VCaP (cell line): ENCODE results near the gene SRSF3.

ENCODE experiments used
- H3K27ac ChIP-seq: fragments of 450-650 bp; 2 replicates; pipeline ENCODE4 v1.5.1; 2017
- TF ChIP-seq, protein P1 (sequence below): fragments of 450-650 bp; conservative IDR thresholded peaks from 2 replicates; pipeline ENCODE4 v1.5.1; 2017; ENCODE audit warnings: mild to moderate bottlenecking, moderate library complexity

The SRSF3 gene

DNA sequence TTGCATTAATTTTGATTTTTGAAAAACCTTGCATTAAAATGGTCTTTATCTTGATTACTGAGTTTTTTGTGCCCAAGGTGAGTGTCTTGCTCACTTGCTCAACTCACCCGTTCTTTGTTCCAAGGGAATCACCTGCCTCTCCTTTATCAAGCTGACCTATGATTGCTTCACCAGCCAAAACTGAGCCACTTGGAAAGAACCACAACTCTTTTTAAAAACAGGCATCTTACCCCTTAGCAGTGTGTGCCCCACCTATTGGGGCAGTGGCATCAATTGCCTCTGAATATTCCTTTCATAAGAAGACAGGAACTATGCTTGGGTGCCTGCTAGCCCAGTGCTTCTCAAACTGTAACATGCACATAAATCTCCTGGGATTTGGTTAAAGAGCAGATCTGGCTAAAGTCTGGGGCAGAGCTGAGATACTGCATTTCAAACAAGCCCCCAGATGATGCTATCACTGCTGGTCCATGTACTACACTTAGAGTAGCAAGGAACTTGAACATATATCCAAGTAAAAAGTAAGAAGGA lies 43.6 kb upstream of the SRSF3 start:
- TF ChIP-seq, protein P1, sequence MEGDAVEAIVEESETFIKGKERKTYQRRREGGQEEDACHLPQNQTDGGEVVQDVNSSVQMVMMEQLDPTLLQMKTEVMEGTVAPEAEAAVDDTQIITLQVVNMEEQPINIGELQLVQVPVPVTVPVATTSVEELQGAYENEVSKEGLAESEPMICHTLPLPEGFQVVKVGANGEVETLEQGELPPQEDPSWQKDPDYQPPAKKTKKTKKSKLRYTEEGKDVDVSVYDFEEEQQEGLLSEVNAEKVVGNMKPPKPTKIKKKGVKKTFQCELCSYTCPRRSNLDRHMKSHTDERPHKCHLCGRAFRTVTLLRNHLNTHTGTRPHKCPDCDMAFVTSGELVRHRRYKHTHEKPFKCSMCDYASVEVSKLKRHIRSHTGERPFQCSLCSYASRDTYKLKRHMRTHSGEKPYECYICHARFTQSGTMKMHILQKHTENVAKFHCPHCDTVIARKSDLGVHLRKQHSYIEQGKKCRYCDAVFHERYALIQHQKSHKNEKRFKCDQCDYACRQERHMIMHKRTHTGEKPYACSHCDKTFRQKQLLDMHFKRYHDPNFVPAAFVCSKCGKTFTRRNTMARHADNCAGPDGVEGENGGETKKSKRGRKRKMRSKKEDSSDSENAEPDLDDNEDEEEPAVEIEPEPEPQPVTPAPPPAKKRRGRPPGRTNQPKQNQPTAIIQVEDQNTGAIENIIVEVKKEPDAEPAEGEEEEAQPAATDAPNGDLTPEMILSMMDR = no peak
- H3K27ac ChIP-seq = no peak overlapping the region

DNA sequence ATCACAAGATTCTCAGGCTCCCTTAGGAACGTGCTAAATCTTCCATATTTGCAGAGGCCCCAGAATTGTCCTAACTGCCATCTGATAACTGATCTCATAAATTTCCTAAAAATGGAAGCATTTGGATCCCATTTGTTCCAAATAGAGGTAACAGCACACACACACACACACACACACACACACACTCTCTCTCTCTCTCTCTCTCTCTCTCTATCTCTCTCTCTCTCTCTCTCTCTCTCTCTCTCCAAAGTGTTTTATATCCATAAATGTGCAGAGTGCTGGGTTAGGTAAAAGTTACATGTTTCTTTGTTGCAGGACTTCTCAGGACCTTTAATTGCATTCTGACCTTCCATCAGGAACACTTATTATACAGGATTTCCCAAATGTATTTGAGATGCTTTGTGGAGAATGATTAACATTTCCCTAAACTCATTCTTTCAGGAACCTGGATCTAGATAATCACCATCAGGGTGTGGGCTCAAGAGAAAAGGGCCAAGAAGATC lies 38.4 kb upstream of the SRSF3 start:
- TF ChIP-seq, protein P1 = no peak
- H3K27ac ChIP-seq = no peak overlapping the region

DNA sequence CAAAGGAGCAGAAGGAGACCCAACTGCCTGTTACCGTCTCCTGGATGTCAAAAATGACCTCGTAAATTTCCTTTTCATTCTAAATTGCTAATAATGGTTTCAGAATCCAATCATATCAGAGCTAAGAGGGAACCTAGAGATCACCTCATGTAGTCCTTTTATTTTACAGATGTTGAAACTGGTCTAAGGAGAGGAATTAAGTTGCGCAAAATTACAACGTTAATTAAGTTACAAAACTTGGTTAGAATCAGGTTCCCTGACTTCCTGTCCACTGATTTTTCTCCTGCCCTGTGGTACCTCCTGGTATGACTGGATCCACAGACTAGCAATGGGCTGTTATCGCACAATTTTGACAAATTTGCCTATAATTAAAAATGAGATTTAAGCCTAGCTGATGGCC lies 37.9 kb upstream of the SRSF3 start:
- TF ChIP-seq, protein P1 = no peak
- no peak overlapping the region for H3K27ac ChIP-seq

DNA sequence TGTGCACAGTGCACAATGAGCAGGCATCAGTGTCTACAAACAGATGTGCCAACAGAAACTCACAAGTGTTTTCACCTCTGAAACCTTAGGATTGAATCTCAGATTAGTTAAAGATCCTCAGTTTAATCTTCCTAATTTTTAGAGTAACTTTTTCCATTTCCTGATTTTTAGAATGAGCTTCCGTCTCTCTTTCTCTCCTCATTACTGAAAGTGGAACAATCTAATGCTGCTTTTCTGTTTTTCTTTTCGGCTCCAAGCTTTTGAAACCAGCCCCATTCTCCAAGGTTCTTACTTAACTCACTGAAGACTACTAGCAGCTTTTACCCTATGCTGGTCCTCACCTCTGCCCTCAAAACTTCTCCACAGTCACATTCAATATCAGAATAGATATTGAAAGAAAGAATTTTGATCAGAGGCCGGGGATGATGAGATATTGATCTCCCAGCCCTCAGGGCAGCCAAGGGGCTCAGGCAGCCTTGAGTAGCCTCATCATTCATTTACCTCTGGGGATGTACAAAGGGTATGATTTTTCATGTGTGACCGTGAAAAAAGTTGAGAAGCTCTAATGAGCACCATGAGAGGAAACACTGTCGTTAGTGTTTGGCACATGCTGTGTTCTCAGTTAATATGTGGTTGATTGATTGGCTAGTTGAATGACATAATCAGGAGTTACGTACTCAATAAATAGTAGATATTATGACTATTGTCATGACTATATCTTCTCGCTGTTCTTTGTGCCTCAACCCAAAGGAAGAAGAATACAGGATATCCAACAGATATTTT lies 35.0 kb upstream of the SRSF3 start:
- TF ChIP-seq, protein P1 = no peak
- H3K27ac ChIP-seq = no peak overlapping the region

DNA sequence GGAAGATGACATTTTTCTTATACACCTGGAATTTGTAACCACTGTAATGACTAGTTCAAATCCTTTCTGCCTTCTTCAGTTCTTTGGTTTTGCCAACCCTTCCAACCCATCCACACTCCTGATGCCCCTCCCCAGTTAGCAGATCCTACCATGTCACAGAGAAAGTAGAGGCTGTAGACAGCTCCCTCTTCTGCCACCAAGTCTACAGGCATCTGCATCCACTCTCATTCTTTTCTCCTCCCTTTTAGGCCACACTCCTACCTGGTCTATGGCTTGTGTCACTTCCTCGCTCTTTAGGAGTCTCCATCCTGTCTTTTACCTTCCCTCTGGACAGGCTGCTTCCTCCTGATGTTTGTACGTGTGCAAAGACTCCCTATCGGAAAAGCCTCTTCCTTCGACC lies 33.3 kb upstream of the SRSF3 start:
- TF ChIP-seq, protein P1 = no peak
- no peak overlapping the region for H3K27ac ChIP-seq

DNA sequence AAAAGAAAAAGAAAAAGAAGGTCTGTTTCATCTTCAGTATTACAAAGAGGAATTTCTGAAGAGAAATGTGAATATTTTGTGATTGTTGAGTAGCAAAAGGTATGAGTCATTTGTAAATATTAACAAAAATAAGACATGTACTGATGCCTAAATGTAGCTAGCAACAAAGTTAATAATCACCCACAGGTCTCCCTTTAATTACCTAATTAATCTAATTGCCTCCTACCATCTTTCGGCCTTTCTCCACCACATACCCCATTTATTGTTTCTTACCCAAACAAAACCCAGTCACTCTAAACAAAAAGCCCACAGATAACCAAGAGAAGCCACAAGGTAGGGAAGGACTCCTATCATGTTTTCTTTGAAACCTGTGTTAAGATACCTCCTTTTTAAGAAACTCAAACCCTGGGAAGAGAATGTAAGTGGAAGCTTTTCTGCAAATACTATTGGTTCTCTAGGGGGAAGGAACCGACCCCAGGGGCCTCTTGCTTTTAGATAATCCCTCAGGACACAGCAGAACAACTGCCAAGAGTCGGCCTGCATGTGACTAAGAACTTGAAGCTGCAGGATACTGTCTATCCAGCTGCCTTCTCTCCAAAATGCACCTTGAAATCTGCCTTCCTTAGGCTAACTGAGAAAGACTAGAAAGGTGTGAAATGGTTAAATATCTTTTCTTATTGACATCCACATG lies 30.8 kb upstream of the SRSF3 start:
- TF ChIP-seq, protein P1 = no peak
- no peak overlapping the region for H3K27ac ChIP-seq

DNA sequence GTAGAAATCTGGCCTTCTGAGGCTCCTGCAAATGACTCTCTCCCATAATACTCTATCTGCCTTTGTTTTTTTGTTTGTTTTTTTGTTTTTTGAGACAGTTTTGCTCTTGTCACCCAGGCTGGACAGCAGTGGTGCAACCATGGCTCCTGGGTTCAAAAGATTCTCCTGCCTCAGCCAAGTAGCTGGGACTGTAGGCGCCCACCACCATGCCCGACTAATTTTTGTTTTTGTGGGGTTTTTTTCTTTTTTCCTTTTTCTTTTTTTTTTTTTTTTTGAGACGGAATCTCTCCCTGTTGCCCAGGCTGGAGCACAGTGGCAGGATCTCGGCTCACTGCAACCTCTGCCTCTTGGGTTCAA lies 30.3 kb upstream of the SRSF3 start:
- H3K27ac ChIP-seq = no peak overlapping the region
- TF ChIP-seq, protein P1 = no peak
